Measurements from ENCODE around the gene NTRK3.

Gene NTRK3

GRCh38 chr15:87940768-87941167 lies 315.8 kb downstream of the NTRK3 start:
- DNase-seq (ENCODE audit: low spot score) = no peak

DNA sequence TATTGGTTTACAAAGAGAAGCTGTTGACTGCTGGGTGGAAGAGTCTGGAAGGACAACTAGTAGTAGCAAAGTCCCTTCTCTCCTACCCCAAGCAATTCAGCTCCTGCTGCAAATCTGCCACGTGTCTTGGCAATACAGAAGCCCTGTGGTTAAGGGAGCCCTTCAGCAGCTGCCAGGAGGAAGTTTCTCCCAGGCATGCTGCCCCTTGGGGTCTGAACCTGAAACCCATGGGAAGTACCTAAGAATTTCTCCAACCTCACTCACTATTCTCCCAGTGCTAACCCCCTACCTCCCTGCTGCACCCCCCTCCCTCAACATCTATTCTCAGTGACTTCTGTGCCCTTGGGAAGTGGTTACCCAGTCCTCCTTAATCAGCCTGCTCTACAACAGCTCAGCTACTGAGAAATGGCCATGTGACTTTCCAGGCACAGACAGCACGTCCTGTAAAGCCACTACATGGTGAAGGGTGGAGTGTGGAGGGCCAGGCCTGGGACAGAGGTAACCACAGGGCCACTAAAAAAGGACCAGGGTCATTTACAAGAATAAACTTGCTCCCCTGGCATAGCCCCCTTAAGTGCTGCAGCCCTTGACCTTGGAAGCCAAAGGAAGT lies 316.6 kb downstream of the NTRK3 start:
- DNase-seq (ENCODE audit: low spot score) = no peak

- no peak for DNase-seq (ENCODE audit: low spot score)
These were observed 318.5 kb downstream of the NTRK3 start for GRCh38 chr15:87938031-87938430.

GRCh38 chr15:87935583-87935982 lies 321.0 kb downstream of the NTRK3 start:
- no peak for DNase-seq (ENCODE audit: low spot score)

GRCh38 chr15:87931584-87931983 lies 325.0 kb downstream of the NTRK3 start:
- no peak for DNase-seq (ENCODE audit: low spot score)

GRCh38 chr15:87930457-87930856 lies 326.1 kb downstream of the NTRK3 start:
- no peak for DNase-seq (ENCODE audit: low spot score)

DNA sequence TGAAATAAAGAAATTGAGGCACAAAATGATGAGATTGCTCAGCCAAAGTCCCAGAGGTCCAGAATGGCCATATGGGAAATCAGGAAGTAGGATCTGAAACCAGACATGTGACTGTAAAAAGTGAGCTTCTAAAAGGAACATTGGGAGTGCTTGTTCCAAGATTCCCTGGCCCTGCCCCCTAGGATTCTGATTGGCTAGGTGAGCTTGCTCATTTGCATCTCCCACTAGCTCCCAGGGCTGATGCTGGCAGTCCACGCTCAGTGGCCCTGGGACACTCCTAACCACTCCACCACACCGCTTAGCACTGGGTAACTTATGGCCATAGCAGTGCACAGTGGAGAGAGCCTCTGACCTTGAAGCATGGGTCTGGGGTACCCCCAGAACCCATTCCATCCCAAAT lies 326.7 kb downstream of the NTRK3 start:
- DNase-seq (ENCODE audit: low spot score) = no peak

DNA sequence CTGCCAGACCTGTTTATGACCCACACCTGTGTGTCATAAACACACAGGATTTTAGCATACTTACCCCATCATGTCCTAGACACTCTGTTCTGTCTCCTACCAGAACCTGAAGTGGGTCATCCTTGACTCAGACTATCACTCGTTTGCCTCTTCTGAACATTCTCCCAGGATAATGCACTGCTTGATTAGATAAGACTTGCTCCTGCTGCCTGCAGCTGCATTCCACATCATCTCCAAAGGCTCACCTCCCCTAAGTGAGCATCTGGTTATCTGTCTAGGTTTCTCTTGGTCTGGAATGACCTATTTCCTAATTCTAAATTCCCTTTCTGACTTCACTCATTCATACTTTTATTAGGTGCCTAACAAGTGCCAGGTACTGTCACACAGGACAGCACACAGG lies 332.1 kb downstream of the NTRK3 start:
- DNase-seq (ENCODE audit: low spot score) = no peak

GRCh38 chr15:87919064-87919463 lies 337.5 kb downstream of the NTRK3 start:
- no peak for DNase-seq (ENCODE audit: low spot score)

DNA sequence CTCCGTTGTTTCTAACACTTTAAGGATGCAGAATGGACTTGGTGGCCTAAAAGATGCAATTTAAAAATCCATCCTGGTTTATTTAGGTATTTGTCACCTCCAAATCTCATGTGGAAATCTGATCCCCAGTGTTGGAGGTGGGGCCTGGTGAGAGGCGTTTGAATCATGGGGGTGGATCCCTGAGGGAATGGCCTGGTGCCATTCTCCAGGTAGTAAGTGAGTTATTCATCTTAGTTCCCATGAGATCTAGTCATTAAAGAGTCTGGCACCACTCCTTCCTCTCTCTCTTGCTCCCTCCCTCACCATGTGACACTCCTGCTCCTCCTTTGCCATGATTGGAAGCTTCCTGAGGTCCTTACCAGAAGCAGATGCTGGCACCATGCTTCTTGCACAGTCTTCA lies 339.1 kb downstream of the NTRK3 start:
- no peak for DNase-seq (ENCODE audit: low spot score)

DNA sequence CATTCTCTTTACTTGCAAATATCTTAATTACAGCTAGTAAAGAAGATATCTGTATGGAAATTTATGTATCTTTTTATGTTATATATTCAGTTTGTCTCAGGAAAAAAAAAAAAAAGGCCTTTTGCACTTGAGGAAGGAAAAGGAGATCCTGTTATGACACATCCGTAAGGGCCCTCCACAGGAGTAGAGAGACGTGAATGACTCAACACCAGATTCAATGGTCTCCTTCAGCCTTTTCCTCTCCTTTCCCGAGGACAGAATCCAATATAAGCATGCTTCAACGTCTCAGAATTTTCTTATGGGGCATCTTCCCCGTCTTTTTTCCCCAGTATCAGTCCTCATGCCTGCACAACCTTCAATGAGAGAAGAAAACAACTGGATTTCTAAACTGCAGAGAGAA lies 340.3 kb downstream of the NTRK3 start:
- no peak for DNase-seq (ENCODE audit: low spot score)

GRCh38 chr15:87910301-87910700 lies 346.2 kb downstream of the NTRK3 start:
- DNase-seq (ENCODE audit: low spot score) = no peak

DNA sequence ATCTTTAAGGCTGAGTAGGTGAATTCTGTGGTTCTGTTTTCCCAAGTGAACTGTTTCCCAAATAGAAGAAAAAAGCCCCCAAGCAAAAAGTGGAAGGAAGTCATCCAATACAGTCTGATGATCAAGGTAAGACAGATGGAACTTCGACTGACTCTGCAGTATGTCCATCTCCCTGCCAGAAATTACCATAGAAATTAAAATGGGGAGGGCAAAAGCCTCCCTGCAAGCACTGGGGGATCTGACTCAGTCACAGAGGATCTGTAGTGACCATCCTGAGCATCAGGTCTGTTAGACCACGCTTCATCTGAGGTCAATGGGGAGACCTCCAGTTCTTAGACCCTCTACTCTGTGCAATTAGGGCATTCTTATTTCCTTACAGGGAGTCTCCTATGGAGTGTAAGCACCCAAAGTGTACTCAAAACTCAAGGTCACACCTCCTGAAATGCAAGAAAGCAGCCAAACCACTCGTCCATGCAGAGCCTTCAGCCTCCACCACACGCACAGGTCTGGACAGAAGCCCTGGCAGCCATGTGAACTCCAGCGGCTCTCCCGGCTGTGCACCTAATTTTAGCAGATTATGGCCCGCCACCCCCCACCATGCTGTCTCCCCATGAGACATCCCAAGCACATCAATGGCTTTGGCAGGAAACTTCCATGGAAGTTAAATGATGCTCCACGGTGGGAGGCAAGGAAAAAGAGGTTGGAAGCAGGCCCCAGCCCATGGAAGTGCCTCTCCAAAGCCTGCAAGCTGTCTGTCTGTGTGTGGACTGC lies 348.7 kb downstream of the NTRK3 start:
- DNase-seq (ENCODE audit: low spot score) = no peak

GRCh38 chr15:87906444-87906843 lies 350.1 kb downstream of the NTRK3 start:
- DNase-seq (ENCODE audit: low spot score) = no peak

DNA sequence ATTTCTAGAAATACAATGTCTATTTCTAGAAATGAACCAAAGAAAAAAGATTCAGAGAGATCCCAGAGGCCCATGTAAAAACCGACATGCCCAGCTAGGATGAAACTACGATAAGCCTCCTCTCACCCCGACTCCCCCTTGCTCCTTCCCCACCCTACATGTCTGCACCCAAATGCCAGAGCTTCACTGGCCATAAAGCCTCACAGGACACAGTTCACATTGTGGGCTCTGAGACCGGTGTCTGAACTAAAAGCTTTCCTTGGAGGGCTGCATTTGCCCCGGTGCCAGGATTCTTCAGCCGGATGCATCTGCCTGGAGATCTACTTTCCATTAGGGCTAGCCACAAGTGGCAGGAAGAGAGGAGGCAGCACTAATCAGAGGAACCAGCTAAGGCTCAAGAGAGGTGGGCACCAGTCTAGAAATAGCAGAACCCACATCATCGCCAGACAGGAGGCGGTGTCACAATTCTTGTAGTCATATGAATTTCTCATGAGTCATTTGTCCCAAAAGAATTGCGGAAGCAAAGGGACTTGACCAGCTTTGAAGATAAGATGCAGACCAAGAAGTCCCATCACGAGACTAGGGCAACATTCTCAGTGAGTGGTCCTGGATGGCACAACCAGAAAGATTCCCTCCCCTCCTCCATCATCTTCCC lies 353.6 kb downstream of the NTRK3 start:
- no peak for DNase-seq (ENCODE audit: low spot score)

- no peak for DNase-seq (ENCODE audit: low spot score)
These were observed 354.4 kb downstream of the NTRK3 start for GRCh38 chr15:87901926-87902690.

DNA sequence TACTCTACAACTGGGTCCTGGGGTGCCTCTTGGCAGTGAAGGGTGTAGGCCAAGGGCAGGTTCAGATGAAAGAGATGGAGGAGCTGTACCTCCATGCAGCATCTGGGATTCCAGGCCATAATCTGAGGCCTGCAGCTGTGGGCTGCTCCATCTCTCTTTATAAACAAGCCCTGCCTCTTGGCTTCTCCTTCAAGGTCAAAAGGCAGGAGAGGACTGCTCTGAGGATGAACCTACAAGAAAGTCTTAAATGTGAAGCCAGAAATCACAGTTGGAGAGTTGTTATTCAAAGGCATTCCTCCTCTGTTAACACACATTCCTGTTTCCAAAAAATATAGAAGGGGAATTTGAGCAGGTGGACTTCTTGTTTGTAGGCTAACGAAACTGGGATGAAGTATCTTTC lies 355.5 kb downstream of the NTRK3 start:
- no peak for DNase-seq (ENCODE audit: low spot score)

DNA sequence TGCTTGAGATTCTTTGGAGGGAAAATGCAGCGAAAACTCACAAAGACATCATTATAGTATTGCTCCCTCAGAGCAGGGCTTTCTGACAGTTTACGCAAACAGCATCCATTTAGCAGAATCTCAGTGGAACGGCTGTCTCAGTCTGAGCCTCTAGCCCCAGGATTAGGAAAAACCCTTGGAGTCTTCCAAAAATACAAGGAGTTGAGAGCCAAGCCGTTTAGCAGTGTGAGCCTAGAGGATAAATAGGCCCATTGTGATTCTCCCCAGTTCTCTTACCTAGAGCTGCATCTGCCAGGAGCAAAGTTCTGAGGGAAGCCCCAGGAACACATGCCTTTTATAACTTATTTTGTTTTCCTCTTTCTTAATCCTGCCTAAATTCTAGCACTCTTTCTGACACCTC lies 359.6 kb downstream of the NTRK3 start:
- DNase-seq (ENCODE audit: low spot score) = no peak

GRCh38 chr15:87887177-87887576 lies 369.4 kb downstream of the NTRK3 start:
- no peak for DNase-seq (ENCODE audit: low spot score)

DNA sequence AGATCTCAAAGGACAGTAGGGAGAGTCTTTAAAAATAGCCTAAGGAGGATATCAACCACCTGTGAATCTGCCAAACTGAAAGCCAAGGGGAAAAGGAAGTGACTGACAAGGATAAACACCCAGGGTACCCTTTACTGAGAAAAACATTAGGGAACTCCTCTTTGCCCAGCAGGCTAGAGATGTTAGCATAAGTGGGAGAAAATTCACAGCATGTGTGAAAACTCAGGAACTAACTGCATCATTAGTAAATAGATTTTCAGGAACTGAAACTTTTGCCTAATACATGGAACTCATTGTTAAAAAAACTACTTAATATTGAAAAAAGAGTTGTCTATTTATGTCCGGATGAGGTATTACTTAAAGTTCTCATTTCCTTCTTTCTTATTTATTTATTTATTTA lies 375.5 kb downstream of the NTRK3 start:
- no peak for DNase-seq (ENCODE audit: low spot score)

- DNase-seq (ENCODE audit: low spot score) = no peak
These were observed 378.6 kb downstream of the NTRK3 start for GRCh38 chr15:87877822-87878542.

Data from hepatic stellate cell (primary cell).